GM18861 (cell line): ENCODE results near the gene TEP1.
"Not testable (repeated sequence)": the region's sequence is repeated elsewhere in the genome, so short reads cannot be mapped to it uniquely, and the experiment has no call there.

Experiments
- ATAC-seq: cut with Tn5 transposase; IDR thresholded peaks from one replicate; pipeline ENCODE4 v1.9.1; 2021; ENCODE audit not compliant: unreplicated experiment

TEP1 gene

GRCh38 chr14:20412876-20413743 lies at the start of gene TEP1:
Gene TEP1 (minus strand): TSS chr14:20413501. CDS start chr14:20408439, 5,062 bp downstream.
- peak; percentile 57 for ATAC-seq

- ATAC-seq, result peak; percentile 91
Measured at GRCh38 chr14:20461225-20462141, 48.2 kb upstream of the TEP1 start, which contains the start of gene PIP4P1. Gene PIP4P1 (minus strand): TSS chr14:20461434. CDS start chr14:20461325, 109 bp downstream.

DNA sequence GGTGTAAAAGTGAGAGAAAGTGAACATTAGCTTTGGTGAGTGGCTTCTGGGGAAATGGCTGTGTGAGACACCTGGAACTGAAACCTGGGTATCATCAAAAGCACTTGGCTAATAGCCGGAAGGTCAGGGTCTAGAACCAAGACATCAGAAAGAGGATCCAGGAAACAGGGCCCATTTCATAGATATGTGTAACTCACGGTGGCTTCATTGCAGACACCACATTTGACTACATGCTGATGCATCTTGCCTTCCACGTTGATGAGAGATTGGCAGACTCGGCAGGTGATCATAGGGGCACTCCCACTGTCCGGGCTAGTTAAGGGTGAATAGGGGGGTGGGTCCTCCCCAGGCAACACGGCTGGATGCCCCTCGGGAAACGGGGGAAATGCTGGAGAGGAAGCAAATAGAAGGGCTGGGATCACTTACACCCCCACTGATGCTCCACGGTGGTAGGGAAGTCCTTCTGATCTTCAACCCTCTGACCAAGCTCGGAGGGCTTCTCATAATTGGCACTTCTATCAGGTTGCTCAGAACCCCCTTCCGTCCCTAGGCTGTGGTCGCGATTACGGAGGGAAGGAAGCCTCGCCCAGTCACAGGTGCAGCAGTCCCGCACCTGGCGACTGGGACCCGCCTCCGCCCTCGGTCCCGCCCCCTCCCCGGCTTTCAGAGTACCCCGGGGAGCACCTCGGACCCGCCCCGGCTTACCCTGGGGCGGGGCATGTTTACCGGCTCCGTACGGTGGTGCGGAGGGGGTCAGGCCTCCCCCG lies 47.3 kb upstream of the TEP1 start:
- no peak for ATAC-seq

GRCh38 chr14:20458031-20458789 lies 44.9 kb upstream of the TEP1 start:
- ATAC-seq, result no peak

DNA sequence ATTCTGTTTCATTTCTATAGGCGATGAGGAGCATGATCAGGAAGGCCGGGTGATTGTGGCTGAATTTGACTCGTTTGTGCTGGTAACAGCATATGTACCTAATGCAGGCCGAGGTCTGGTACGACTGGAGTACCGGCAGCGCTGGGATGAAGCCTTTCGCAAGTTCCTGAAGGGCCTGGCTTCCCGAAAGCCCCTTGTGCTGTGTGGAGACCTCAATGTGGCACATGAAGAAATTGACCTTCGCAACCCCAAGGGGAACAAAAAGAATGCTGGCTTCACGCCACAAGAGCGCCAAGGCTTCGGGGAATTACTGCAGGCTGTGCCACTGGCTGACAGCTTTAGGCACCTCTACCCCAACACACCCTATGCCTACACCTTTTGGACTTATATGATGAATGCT lies 43.7 kb upstream of the TEP1 start:
- no peak for ATAC-seq

DNA sequence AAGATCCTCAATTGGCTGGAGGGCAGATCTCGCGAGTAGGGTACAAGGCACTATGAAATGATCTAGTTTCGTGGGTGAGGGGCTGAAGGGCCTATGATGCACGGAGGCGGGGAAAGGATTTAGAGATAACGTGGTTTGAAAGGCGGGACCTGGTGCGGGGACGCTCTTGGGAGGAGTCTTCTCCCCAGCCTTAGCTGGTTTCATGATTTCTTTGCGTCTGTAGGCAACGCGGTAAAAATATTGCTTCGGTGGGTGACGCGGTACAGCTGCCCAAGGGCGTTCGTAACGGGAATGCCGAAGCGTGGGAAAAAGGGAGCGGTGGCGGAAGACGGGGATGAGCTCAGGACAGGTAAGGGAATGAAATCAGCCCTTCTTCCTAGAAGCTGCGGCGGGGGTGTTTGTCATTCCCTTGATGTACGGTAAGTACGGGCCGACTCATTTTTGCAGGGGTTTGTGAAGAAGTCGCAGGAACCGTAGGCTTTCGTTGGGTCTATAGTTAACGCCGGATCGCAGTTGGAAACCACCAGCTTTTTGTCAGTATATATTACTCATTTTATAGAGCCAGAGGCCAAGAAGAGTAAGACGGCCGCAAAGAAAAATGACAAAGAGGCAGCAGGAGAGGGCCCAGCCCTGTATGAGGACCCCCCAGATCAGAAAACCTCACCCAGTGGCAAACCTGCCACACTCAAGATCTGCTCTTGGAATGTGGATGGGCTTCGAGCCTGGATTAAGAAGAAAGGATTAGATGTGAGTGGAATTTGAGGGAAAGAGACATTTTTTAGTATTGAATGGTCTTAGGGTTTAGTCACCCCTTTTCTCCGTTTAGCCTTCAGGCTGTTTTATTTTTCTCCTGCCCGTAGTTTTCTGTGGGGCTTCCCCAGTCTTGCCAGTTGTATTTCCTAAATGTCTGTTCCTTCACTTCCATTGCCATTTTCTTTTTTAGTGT lies 42.3 kb upstream of the TEP1 start:
- ATAC-seq, result peak; percentile 29

DNA sequence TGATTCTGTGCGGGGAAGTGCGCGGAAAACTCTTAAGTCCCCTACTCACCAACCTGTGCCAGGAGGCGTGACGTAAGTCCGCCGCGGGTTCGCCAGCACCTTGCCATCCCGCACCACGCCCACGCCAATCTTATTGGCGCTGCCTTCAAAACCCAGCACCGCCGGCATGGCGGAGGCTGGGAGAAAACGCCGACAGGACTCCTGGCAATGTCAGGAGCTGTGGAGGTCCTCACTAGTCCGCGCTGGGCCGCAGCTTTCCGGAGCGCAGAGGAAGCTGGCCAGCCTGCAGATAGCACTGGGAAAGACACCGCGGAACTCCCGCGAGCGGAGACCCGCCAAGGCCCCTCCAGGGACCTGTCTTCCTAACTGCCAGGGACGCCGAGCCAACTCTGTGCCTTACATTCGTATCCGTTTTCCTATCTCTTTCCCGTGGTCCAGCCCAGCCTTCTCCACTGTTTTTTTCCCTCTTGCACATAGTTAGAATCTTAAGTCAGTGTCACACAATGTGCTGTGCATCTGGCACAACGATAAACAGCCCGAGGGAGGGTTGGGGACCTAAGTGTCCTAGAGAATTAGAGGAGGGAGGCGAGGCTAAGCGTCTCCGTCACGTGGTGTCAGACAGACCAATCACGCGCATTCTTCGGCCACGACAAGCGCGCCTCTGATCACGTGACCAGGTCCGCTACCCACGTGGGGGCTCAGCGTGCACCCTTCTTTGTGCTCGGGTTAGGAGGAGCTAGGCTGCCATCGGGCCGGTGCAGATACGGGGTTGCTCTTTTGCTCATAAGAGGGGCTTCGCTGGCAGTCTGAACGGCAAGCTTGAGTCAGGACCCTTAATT lies 41.4 kb upstream of the TEP1 start, which contains the start of the genes APEX1 and OSGEP:
Gene APEX1, plus strand, starts transcription at position 711 of the 839 bp plus-strand sequence. CDS start 420 bp downstream, outside the sequence.
Gene OSGEP, minus strand, starts transcription at position 297 of the 839 bp plus-strand sequence. Its CDS starts 129 bp downstream, at position 168.
- peak; percentile 69 for ATAC-seq

DNA sequence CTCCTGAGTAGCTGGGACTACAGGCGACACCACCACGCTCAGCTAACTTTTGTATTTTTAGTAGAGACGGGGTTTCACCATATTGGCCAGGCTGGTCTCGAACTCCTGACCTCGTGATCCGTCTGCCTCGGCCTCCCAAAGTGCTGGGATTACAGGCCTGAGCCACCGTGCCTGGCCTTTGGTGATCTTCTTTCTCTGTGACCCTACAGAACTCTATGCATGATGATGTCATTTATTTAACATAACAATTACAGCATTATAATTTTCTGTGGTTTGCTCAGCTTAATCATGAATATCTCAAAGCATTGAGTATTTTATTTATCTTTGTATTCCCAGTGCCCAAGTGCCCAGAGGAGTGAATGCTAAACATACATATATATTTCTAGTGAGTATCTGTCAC lies 39.5 kb upstream of the TEP1 start:
- ATAC-seq, result not testable (repeated sequence)

DNA sequence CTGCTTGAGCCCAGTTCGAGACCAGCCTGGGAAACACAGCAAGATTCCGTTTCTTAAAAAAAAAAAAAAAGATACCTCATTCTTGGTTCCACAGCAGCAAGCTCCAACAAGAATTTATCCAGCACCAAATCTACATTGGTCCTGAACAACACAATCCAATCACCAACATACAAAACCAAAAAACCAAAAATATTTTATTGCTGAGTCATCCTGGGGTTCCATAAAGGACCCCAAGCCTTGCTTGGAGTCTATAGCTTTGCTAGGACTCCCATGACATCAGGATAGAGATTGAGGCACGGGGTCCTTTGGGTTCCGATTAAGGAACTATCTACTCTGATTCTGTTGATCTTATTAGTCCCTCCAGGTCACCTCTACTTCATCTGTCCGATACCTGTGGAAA lies 33.6 kb upstream of the TEP1 start:
- no peak for ATAC-seq

GRCh38 chr14:20443650-20444049 lies 30.3 kb upstream of the TEP1 start:
- ATAC-seq, result not testable (repeated sequence)

DNA sequence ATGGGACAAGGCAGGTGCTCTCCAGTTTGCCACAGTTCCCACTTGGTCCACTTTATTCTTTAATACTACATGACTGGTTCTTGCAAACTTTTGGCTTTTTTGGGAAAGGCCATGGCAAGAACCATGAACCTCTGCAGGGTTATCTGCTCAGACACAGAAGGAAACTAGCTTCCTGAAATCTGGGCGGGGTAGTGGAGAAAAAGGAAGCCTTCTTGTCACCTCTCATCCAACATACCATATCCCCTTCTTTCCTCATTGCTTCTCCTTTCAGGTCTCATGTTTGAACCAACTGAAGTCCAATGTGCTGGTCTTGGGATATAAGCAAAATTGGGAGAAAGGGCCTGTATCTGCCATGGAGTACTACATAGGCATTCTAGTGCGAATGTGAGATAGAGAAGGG lies 28.2 kb upstream of the TEP1 start:
- no peak for ATAC-seq

DNA sequence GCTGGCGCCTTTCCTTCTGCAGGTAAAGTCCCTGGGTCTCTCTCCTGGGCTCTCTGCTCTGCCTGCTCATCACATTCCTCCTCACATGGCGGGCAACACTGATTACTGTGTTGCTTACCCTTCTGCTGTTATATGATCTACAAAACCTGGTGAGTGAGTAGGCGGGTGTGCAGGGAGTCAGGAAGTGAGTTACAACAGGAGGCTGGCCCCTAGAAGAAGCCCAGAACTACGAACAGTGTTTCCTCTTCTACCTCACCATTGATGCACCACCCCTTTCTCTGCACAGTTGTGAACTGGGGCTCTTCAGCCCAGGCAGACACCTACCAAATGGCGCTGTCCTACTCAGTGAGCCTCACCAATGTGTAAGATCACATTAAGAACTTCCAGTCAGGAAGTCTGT lies 27.6 kb upstream of the TEP1 start:
- ATAC-seq, result peak; percentile 69

DNA sequence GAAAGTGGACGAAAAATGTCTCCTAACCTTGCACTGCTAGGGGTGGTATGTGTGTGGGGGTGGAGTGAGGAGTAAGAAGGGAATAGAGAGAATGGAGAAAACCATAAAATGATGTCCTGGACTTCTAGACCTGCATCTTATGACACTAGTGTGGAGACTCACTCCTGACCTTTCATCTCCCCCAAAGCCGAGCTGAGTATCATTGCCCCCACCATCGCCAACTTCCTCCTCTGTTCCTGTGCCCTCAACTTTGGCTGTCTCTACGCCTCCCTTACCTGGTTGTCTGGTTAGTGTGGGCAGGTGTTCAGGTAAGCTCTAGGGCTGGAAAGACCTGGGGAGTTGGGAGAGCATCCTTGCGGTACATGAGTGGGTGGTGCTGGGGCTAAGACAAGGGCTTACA lies 27.2 kb upstream of the TEP1 start:
- no peak for ATAC-seq

GRCh38 chr14:20438664-20439063 lies 25.4 kb upstream of the TEP1 start:
- ATAC-seq, result no peak

DNA sequence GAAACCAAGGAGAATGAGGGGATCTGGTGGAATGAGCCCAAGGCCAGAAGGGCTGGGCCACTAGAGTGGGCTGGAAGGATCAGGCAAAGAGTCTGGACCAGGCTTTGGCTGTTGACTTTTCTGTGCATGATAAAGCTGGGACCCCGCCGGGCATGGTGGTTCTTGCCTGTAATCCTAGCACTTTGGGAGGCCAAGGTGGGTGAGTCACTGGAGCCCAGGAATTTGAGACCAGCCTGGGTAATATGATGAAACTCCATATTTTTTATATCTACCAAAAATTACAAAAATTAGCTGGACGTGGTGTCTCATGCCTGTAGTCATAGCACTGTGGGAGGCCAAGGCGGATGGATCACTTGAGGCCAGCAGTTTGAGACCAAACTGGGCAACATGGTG lies 23.1 kb upstream of the TEP1 start:
- ATAC-seq, result no peak

- ATAC-seq, result no peak
Measured at GRCh38 chr14:20435582-20436362, 22.5 kb upstream of the TEP1 start, which contains the start of gene KLHL33. Gene KLHL33 (minus strand): TSS chr14:20436166. CDS start chr14:20435811, 355 bp downstream.
